ENCODE data around the gene ARIH2. TPM values are rescaled to one million over a fixed set of nuclear protein-coding genes. Genes with fewer than 3 reads are reported as not detected.

The ARIH2 gene
- total and polyA plus RNA-seq, 2 experiments from 2014 or later: 76.4 to 118 TPM

GRCh38 chr3:48974076-48974864 is 55.6 kb downstream of the ARIH2 start:
- Mint-ChIP-seq H3K27me3 (ENCODE audit: insufficient read depth, low read depth, poor library complexity) (no peaks in the 10 kb centered on the region), H3K27ac (no peak overlapping the region), H3K4me1 (no peaks in the 10 kb centered on the region), H3K9me3 (no peaks in the 10 kb centered on the region), H3K36me3 (ENCODE audit: low read depth) (peaks cover 79% of the 10 kb centered on the region), H3K4me3 (no peak overlapping the region)
- TF ChIP-seq EZH2 (IDR thresholded peaks at IDR 0.05; ENCODE audit: low read depth, unreplicated experiment): no peak
- TF ChIP-seq CREB1 (CRISPR knock-in tag; IDR thresholded peaks at IDR 0.05; ENCODE audit: low read depth): no peak
- TF ChIP-seq JUNB (IDR thresholded peaks at IDR 0.05; ENCODE audit: unreplicated experiment): no peak
- TF ChIP-seq NANOG (IDR thresholded peaks at IDR 0.05; ENCODE audit: borderline replicate concordance): no peak
- TF ChIP-seq REST (IDR thresholded peaks at IDR 0.05; ENCODE audit: unreplicated experiment): no peak
- TF ChIP-seq ZNF114 (CRISPR knock-in tag; IDR thresholded peaks at IDR 0.05): no peak
- TF ChIP-seq EZH2phosphoT487 (IDR thresholded peaks at IDR 0.05; ENCODE audit: unreplicated experiment): no peak
- no peak for TF ChIP-seq ZNF462 (CRISPR knock-in tag; IDR thresholded peaks at IDR 0.05)
- no peak for TF ChIP-seq CTCF (conservative IDR thresholded peaks at IDR 0.05; ENCODE audit: low read depth in 2 of 2)
- TF ChIP-seq ZNF331 (CRISPR knock-in tag; IDR thresholded peaks at IDR 0.05; ENCODE audit: low read depth): no peak
- TF ChIP-seq POLR2AphosphoS5 (IDR thresholded peaks at IDR 0.05; ENCODE audit: low read depth): no peak
- TF ChIP-seq ETS1 (IDR thresholded peaks at IDR 0.05): no peak
- no peak for TF ChIP-seq STAT1 (IDR thresholded peaks at IDR 0.05; ENCODE audit: unreplicated experiment)
- ATAC-seq (no peak), DNase-seq (ENCODE audit: low spot score) (no peak)
- Histone ChIP-seq H3K4me1 (ENCODE audit: insufficient read depth) (no peaks in the 10 kb centered on the region), H3K36me3 (ENCODE audit: insufficient read depth) (peaks cover 65% of the 10 kb centered on the region), H3K27me3 (ENCODE audit: insufficient read depth) (no peaks in the 10 kb centered on the region), H3K4me3 (no peak overlapping the region), H3K27ac (ENCODE audit: low read depth) (no peak overlapping the region), H3K9me2 (ENCODE audit: insufficient read depth) (no peaks in the 10 kb centered on the region), H3K79me2 (replicated peaks; ENCODE audit: insufficient read depth) (no peaks in the 10 kb centered on the region), H3K4me2 (no peak overlapping the region), H2AFZ (no peak overlapping the region), H3F3A (replicated peaks; ENCODE audit: low read depth) (0 out of 2 replicates have a peak, but pooled peaks cover 6% of the 10 kb centered on the region), H4K20me1 (replicated peaks; ENCODE audit: insufficient read depth) (peaks cover 3% of the 10 kb centered on the region; the same call in 1 of the 2 replicates)
